Endothelial cell of umbilical vein (primary cell): Measurements from ENCODE around the gene FBN2. TPM values are rescaled to one million over a fixed set of nuclear protein-coding genes. Genes with fewer than 3 reads are reported as not detected.
"Not testable (repeated sequence)": the region's sequence is repeated elsewhere in the genome, so short reads cannot be mapped to it uniquely, and the experiment has no call there.

ENCODE experiments used
- BruUV-seq: library from RNA; stranded (reverse); fragments of 400-500 nt; replicated peaks from 2 replicates; lab custom pipeline; 2021; lab: Mats Ljungman, UMichigan
- CTCF ChIA-PET: fragments of 300-600, 350-600 bp; sonication (Branson Sonifier 250); formaldehyde crosslinking; loops from one replicate; lab custom pipeline; 2021; ENCODE audit warnings: antibody characterized with exemption, inconsistent platforms; lab: Charles Lee
- POLR2A ChIA-PET: fragments of 300-600, 350-600 bp; sonication (Branson Sonifier 250); formaldehyde crosslinking; loops from one replicate; lab custom pipeline; 2021; ENCODE audit warnings: antibody characterized with exemption, inconsistent platforms; lab: Charles Lee
- DNase-seq: peaks from one replicate; pipeline ENCODE4 v3.0.0-alpha.2; 2011; ENCODE audit warnings: low read depth, low spot score
- FAIRE-seq: peaks from 2 replicates; lab custom pipeline; 2011; peaks lifted over from hg19 to GRCh38; lab: Jason Lieb, UNC
- H2AFZ ChIP-seq: 2 replicates; pipeline ENCODE4 v1.6.0; 2012; ENCODE audit warnings: low read depth, low read length, control low read depth, inconsistent platforms
- H3K27ac ChIP-seq: 2 replicates; pipeline ENCODE4 v1.5.1; 2011; ENCODE audit warnings: low read depth, mild to moderate bottlenecking, control low read depth, low read length, moderate library complexity; ENCODE audit not compliant: insufficient read depth
- H3K27me3 ChIP-seq, 2 experiments: 2 replicates each; pipeline versions ENCODE4 v1.6.0 to v1.6.1; 2011; ENCODE audit warnings: low read length in 2 of 2, mixed read lengths in 1 of 2; ENCODE audit not compliant: control insufficient read depth in 2 of 2, insufficient read depth in 2 of 2
- H3K36me3 ChIP-seq, 2 experiments: 2 replicates in 1 of 2; 3 replicates in 1 of 2; pipeline ENCODE4 v1.5.1; 2011; ENCODE audit warnings: low read length in 2 of 2, mild to moderate bottlenecking in 1 of 2, moderate library complexity in 1 of 2; ENCODE audit not compliant: control insufficient read depth in 2 of 2, insufficient read depth in 2 of 2; ENCODE audit errors: extremely low read depth in 1 of 2
- H3K4me1 ChIP-seq: 3 replicates; pipeline ENCODE4 v1.5.1; 2011; ENCODE audit warnings: mild to moderate bottlenecking, low read length; ENCODE audit not compliant: control insufficient read depth, insufficient read depth; ENCODE audit errors: extremely low read depth
- H3K4me2 ChIP-seq: 2 replicates; pipeline ENCODE4 v1.6.1; 2011; ENCODE audit warnings: low read length, control low read depth, mixed read lengths; ENCODE audit not compliant: insufficient read depth
- H3K4me3 ChIP-seq, 3 experiments: fragments of 200-600 bp in 1 of 3; sonication (generic), shearing (Covaris generic) in 1 of 3; replicated peaks in 1 of 3; 2 replicates each; pipeline ENCODE4 v1.5.1; 2011 to 2016; ENCODE audit warnings: control low read depth in 3 of 3, low read length in 3 of 3, mild to moderate bottlenecking in 2 of 3, inconsistent platforms in 1 of 3, low read depth in 1 of 3, moderate library complexity in 1 of 3; ENCODE audit not compliant: insufficient read depth in 1 of 3
- H3K79me2 ChIP-seq: 2 replicates; pipeline ENCODE4 v1.6.0; 2012; ENCODE audit warnings: low read length, inconsistent platforms; ENCODE audit not compliant: control insufficient read depth, insufficient read depth
- H3K9ac ChIP-seq: replicated peaks from 2 replicates; pipeline ENCODE3; 2011; ENCODE audit warnings: low read length, control low read depth; ENCODE audit not compliant: insufficient read depth; ENCODE audit errors: extremely low read depth
- H3K9me1 ChIP-seq: replicated peaks from 3 replicates; pipeline ENCODE4 v1.6.0; 2011; ENCODE audit warnings: mild to moderate bottlenecking, low read length; ENCODE audit not compliant: control insufficient read depth, insufficient read depth; ENCODE audit errors: extremely low read depth
- H3K9me3 ChIP-seq: replicated peaks from 2 replicates; pipeline ENCODE4 v1.5.1; 2012; ENCODE audit warnings: low read length, inconsistent platforms; ENCODE audit not compliant: control insufficient read depth, insufficient read depth
- H4K20me1 ChIP-seq: replicated peaks from 2 replicates; pipeline ENCODE3; 2011; ENCODE audit warnings: mild to moderate bottlenecking, low read length; ENCODE audit not compliant: control insufficient read depth, insufficient read depth; ENCODE audit errors: extremely low read depth
- EZH2 ChIP-seq: IDR thresholded peaks from 2 replicates; pipeline ENCODE4 v1.6.1; 2012; ENCODE audit warnings: borderline replicate concordance, low read depth, mild to moderate bottlenecking, moderate library complexity, low read length, inconsistent platforms; ENCODE audit not compliant: severe bottlenecking
- FOS ChIP-seq: IDR thresholded peaks from 2 replicates; pipeline ENCODE4 v1.6.1; 2011; ENCODE audit warnings: mild to moderate bottlenecking, low read length, moderate library complexity, borderline replicate concordance; ENCODE audit not compliant: insufficient read depth
- GATA2 ChIP-seq: IDR thresholded peaks from 2 replicates; pipeline ENCODE4 v1.7.0; 2011; ENCODE audit warnings: low read depth, mild to moderate bottlenecking, moderate library complexity, mixed read lengths, low read length; ENCODE audit not compliant: insufficient read length, insufficient read depth
- JUN ChIP-seq: IDR thresholded peaks from 2 replicates; pipeline ENCODE4 v1.6.1; 2011; ENCODE audit warnings: borderline replicate concordance, low read depth; ENCODE audit not compliant: insufficient read length, insufficient read depth
- MYC ChIP-seq: IDR thresholded peaks from one replicate; pipeline ENCODE4 v1.6.1; 2011; ENCODE audit warnings: mild to moderate bottlenecking, low read depth, low read length
- POLR2A ChIP-seq: IDR thresholded peaks from 2 replicates; pipeline ENCODE4 v1.6.1; 2012; ENCODE audit warnings: low read depth, mild to moderate bottlenecking, control low read depth, low read length
- POLR2AphosphoS5 ChIP-seq: IDR thresholded peaks from 2 replicates; pipeline ENCODE4 v1.6.1; 2012; ENCODE audit warnings: low read depth, mild to moderate bottlenecking, control low read depth, low read length, moderate library complexity; ENCODE audit not compliant: insufficient read depth
- dilution Hi-C: fragments of 300-500 bp; cut with MboI; formaldehyde crosslinking; loops from one replicate; pipeline ENCODE4 v1.15.0; 2019; ENCODE audit warnings: low sequenced_read_pairs; ENCODE audit not compliant: extremely low pct_ligation_motif_present
- intact Hi-C: fragments of 100-400 bp; cut with micrococcal nuclease; formaldehyde crosslinking; loops from one replicate; pipeline ENCODE4 v1.10.0; 2022
- polyA plus RNA-seq, 4 experiments: library from polyadenylated mRNA; depleted of rRNA in 3 of 4; stranded (reverse) in 3 of 4; unstranded in 1 of 4; fragments of >200 nt; gene quantifications; 2 replicates each; pipeline versions ENCODE4 v1.2.1 to v1.2.3, GENCODE V29; 2011 to 2012; ENCODE audit warnings: missing spikeins in 1 of 4
- total RNA-seq: library from RNA; stranded (reverse); gene quantifications from 2 replicates; pipeline ENCODE4 v1.2.3, GENCODE V29; 2021
- TF ChIP-seq, protein P1 (sequence below), 2 donors: IDR thresholded peaks; 1 replicate in 1 of 2; 2 replicates in 1 of 2; pipeline ENCODE4 v1.5.1; 2011; ENCODE audit warnings: low read length in 2 of 2, mild to moderate bottlenecking in 2 of 2, moderate library complexity in 2 of 2, control low read depth in 1 of 2, inconsistent platforms in 1 of 2, low read depth in 1 of 2; ENCODE audit not compliant: insufficient read depth in 1 of 2; ENCODE audit errors: extremely low read depth in 1 of 2

Gene FBN2
- total and polyA plus RNA-seq, 2 donors (not counting 3 experiments of a cell fraction or from before 2014, with no cell fraction given): 21.8 to 57.4 TPM

GRCh38 chr5:128453121-128453520 is 84.9 kb downstream of the FBN2 start:
- Histone ChIP-seq H4K20me1 (no peaks in the 10 kb centered on the region), H3K36me3 (no peaks in the 10 kb centered on the region), H3K79me2 (no peaks in the 10 kb centered on the region), H3K9me3 (no peaks in the 10 kb centered on the region), H3K27me3 (no peaks in the 10 kb centered on the region), H3K27ac (no peak overlapping the region), H3K4me1 (no peaks in the 10 kb centered on the region), H2AFZ (no peak overlapping the region), H3K4me3 (no peak overlapping the region), H3K4me2 (no peak overlapping the region), H3K9me1 (no peaks in the 10 kb centered on the region), H3K9ac (no peak overlapping the region)
- FAIRE-seq (no peak), DNase-seq (no peak)
- TF ChIP-seq JUN (no peak), EZH2 (no peak), FOS (no peak), POLR2A (no peak), GATA2 (no peak), MYC (no peak), POLR2AphosphoS5 (no peak)
- TF ChIP-seq, protein P1, sequence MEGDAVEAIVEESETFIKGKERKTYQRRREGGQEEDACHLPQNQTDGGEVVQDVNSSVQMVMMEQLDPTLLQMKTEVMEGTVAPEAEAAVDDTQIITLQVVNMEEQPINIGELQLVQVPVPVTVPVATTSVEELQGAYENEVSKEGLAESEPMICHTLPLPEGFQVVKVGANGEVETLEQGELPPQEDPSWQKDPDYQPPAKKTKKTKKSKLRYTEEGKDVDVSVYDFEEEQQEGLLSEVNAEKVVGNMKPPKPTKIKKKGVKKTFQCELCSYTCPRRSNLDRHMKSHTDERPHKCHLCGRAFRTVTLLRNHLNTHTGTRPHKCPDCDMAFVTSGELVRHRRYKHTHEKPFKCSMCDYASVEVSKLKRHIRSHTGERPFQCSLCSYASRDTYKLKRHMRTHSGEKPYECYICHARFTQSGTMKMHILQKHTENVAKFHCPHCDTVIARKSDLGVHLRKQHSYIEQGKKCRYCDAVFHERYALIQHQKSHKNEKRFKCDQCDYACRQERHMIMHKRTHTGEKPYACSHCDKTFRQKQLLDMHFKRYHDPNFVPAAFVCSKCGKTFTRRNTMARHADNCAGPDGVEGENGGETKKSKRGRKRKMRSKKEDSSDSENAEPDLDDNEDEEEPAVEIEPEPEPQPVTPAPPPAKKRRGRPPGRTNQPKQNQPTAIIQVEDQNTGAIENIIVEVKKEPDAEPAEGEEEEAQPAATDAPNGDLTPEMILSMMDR (IDR thresholded peaks at IDR 0.05; ENCODE audit: extremely low read depth in 1 of 2, insufficient read depth in 1 of 2, low read depth in 1 of 2, low read length in 2 of 2): no peak
- CTCF ChIA-PET: no interaction called here
- BruUV-seq: no TSS peak
- intact Hi-C loops (no loop called here), dilution Hi-C loops (no loop called here)
- POLR2A ChIA-PET: no interaction called here

DNA sequence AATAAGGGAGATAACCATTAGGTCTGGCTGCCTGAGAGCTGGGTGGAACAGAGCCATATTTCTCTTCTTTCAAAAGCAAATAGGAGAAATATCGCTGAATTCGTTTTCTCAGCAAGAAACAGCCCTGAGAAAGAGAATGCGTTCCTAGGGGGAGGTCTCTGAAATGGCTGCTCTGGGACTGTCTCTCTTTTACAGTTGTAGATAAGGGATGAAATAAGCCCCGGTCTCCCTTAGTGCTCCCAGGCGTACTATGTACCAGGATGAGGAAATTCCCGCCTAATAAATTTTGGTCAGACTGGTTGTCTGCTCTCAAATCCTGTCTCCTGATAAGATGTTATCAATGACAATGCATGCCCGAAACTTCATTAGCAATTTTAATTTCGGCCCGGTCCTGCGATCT is 90.8 kb downstream of the FBN2 start:
- H3K4me1 ChIP-seq, H3K27ac ChIP-seq, H3K9ac ChIP-seq, DNase-seq, CTCF ChIA-PET, H3K36me3 ChIP-seq, intact Hi-C loops, H3K9me3 ChIP-seq, H3K4me3 ChIP-seq, H4K20me1 ChIP-seq, H2AFZ ChIP-seq, H3K27me3 ChIP-seq, dilution Hi-C loops, BruUV-seq, H3K9me1 ChIP-seq, FAIRE-seq, H3K4me2 ChIP-seq, H3K79me2 ChIP-seq, POLR2A ChIA-PET: not testable (repeated sequence)
